HFFc6 (cell line): ENCODE measurements around the gene RABGAP1L. TPM values are rescaled to one million over a fixed set of nuclear protein-coding genes. Genes with fewer than 3 reads are reported as not detected.
A peak's percentile ranks its signal among the peaks of the same experiment; 100 is the strongest.

Source experiments
- DNase-seq: peaks from one replicate; pipeline ENCODE4 v3.0.0-alpha.2; 2018
- H3K27ac Mint-ChIP-seq: 2 replicates; pipeline ENCODE4 v1.8.0; 2020; ENCODE audit warnings: mild to moderate bottlenecking, mixed read lengths
- H3K27me3 Mint-ChIP-seq: 2 replicates; pipeline ENCODE4 v1.8.0; 2021; ENCODE audit warnings: mild to moderate bottlenecking, moderate library complexity, mixed read lengths; ENCODE audit not compliant: insufficient read depth
- H3K36me3 Mint-ChIP-seq: 2 replicates; pipeline ENCODE4 v1.8.0; 2021; ENCODE audit warnings: low read depth, mixed read lengths
- H3K4me1 Mint-ChIP-seq: 2 replicates; pipeline ENCODE4 v1.8.0; 2020; ENCODE audit warnings: low read depth, mixed read lengths
- H3K4me3 Mint-ChIP-seq: 2 replicates; pipeline ENCODE4 v1.8.0; 2020; ENCODE audit warnings: mild to moderate bottlenecking, moderate library complexity, mixed read lengths
- H3K9me3 Mint-ChIP-seq: 2 replicates; pipeline ENCODE4 v1.8.0; 2020; ENCODE audit warnings: mild to moderate bottlenecking, mixed read lengths
- CTCF ChIP-seq: fragments of 200-600 bp; sonication (generic); IDR thresholded peaks from 2 replicates; pipeline ENCODE4 v1.5.0; 2021; ENCODE audit warnings: antibody characterized with exemption, mild to moderate bottlenecking
- total RNA-seq, 6 experiments: library from RNA; stranded (reverse); fragmentation: NEBNext Ultra II Directional; extraction: Animal tissue kit (Norgen Biotek cat#: 25700); gene quantifications; 2 replicates in 1 of 6; 3 replicates in 5 of 6; pipeline ENCODE4 v1.2.3, GENCODE V29; 2021

The RABGAP1L gene
- total RNA-seq, 6 experiments from 2014 or later = 14.5 to 16.9 (median 16.0) TPM

GRCh38 chr1:174726167-174726879 is 567.0 kb downstream of the RABGAP1L start:
- peak; percentile 43 for DNase-seq
- Mint-ChIP-seq H3K4me3 (no peak overlapping the region), H3K9me3 (no peaks in the 10 kb centered on the region), H3K27ac (no peak overlapping the region), H3K27me3 (no peaks in the 10 kb centered on the region), H3K36me3 (no peaks in the 10 kb centered on the region), H3K4me1 (peaks cover 6% of the 10 kb centered on the region; the same call in 1 of the 2 replicates)
- peak; percentile 85 for TF ChIP-seq CTCF

- Mint-ChIP-seq H3K4me3 (no peak overlapping the region), H3K9me3 (no peaks in the 10 kb centered on the region), H3K4me1 (peaks cover 6% of the 10 kb centered on the region; the same call in 1 of the 2 replicates), H3K27ac (no peak overlapping the region), H3K27me3 (no peaks in the 10 kb centered on the region), H3K36me3 (no peaks in the 10 kb centered on the region)
- no peak for DNase-seq
- TF ChIP-seq CTCF = peak; percentile 46; the same call in 1 of the 2 replicates
Measured at GRCh38 chr1:174726880-174727585, 567.7 kb downstream of the RABGAP1L start.

- H3K4me1 Mint-ChIP-seq = peaks cover 3% of the 10 kb centered on the region; the same call in 1 of the 2 replicates
- no peak overlapping the region for H3K4me3 Mint-ChIP-seq
- H3K27me3 Mint-ChIP-seq = peaks cover 3% of the 10 kb centered on the region; the same call in 1 of the 2 replicates
- TF ChIP-seq CTCF = no peak
- no peak overlapping the region for H3K27ac Mint-ChIP-seq
- no peak for DNase-seq
- H3K9me3 Mint-ChIP-seq = no peaks in the 10 kb centered on the region
- no peaks in the 10 kb centered on the region for H3K36me3 Mint-ChIP-seq
Measured at GRCh38 chr1:174734270-174734669, 575.0 kb downstream of the RABGAP1L start.

GRCh38 chr1:174736831-174737230 is 577.5 kb downstream of the RABGAP1L start:
- no peak overlapping the region for H3K27ac Mint-ChIP-seq
- H3K27me3 Mint-ChIP-seq = peaks cover 3% of the 10 kb centered on the region; the same call in 1 of the 2 replicates
- H3K4me3 Mint-ChIP-seq = no peak overlapping the region
- no peak for TF ChIP-seq CTCF
- no peak for DNase-seq
- H3K36me3 Mint-ChIP-seq = no peaks in the 10 kb centered on the region
- H3K9me3 Mint-ChIP-seq = no peaks in the 10 kb centered on the region
- H3K4me1 Mint-ChIP-seq = peaks cover 16% of the 10 kb centered on the region

GRCh38 chr1:174740249-174740968 is 581.1 kb downstream of the RABGAP1L start:
- H3K9me3 Mint-ChIP-seq = no peaks in the 10 kb centered on the region
- H3K27ac Mint-ChIP-seq = no peak overlapping the region
- DNase-seq = peak; percentile 7
- H3K36me3 Mint-ChIP-seq = no peaks in the 10 kb centered on the region
- peaks cover 3% of the 10 kb centered on the region; the same call in 1 of the 2 replicates for H3K27me3 Mint-ChIP-seq
- H3K4me1 Mint-ChIP-seq = peaks cover 47% of the 10 kb centered on the region
- H3K4me3 Mint-ChIP-seq = no peak overlapping the region
- no peak for TF ChIP-seq CTCF
